CD4-positive, alpha-beta T cell treated with Interleukin-4 for 4 hours (primary cell): Measurements from ENCODE around the gene SMYD3.

Experiments
- DNase-seq: peaks from one replicate; pipeline ENCODE4 v3.0.0-alpha.2; 2020

SMYD3 gene

GRCh38 chr1:246513619-246514343, 6.7 kb upstream of the SMYD3 start:
- no peak for DNase-seq

DNA sequence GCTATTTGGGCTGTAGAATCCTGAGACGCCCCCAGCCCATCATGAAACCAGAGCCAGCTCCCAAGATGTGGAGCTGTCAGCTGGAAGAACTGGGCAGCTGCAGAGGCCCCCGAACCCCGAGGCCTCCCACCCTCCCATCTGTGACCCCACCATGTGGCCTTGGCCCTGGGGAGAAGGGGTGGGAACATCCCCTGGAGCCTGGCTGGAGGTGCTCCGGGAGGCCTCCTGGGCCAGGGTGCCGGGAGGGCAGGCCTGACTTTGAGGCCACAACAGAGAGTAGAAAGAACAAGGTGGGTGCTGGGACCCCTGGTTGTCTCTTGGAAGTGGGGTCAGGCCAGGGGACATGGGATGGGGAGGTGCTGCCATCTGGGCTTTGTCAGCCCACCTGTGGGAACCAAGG, 6.0 kb upstream of the SMYD3 start:
- no peak for DNase-seq

GRCh38 chr1:246512635-246513034, 5.6 kb upstream of the SMYD3 start:
- no peak for DNase-seq

GRCh38 chr1:246512230-246512629, 5.2 kb upstream of the SMYD3 start:
- no peak for DNase-seq

DNA sequence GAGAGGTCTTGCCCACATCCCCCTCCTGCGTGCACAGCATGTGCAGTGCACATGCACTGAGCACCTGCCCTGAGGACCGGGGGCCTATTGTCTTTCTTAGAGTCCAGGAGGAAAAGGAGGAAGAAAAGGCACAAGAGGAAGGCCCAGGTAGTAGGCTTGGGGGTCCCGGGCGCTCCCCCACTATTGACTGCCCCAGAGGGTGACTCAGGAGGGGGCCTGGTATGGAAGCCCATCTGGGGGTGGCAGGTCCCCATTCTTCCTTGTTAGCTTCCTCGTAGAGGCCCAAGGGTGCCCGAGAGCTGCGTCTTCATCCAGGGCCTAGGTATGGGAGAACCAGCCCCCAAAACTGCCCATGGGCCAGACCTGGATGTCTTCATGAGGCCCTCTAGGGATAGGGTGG, 4.1 kb upstream of the SMYD3 start:
- DNase-seq = no peak

- no peak for DNase-seq
Observed at GRCh38 chr1:246510147-246511030, 3.3 kb upstream of the SMYD3 start.

GRCh38 chr1:246508897-246509688, 2.0 kb upstream of the SMYD3 start:
- no peak for DNase-seq

GRCh38 chr1:246506367-246506673, 759 bp downstream of the SMYD3 start:
- DNase-seq = no peak

GRCh38 chr1:246503341-246503740, 3.7 kb downstream of the SMYD3 start:
- DNase-seq = no peak

DNA sequence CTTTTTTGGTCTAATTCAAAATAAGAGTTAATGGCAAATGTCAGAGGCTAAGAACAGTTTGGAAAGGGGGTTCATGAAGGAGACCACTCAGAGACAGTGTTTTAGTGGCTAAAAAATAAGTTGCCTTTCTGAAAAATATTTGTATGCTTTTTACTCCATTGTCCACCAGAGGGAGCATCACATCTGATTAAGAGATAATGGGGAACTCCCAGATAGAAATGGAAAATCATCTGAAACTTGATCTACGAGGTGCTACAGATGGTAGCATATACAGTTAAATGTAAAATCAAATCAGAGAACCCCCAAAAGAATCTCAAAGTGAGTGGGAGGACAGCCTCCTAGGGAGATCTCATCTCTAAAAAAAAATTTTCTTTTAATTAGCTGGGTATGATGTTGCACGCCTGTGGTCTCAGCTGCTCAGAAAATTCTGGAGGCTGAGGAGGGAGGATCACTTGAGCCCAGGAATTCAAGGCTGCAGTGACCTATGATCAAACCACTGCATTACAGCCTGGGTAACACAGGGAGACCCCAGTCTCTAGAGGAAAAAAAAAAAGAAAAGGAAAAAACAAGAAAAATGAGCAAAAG, 9.7 kb downstream of the SMYD3 start:
- peak; percentile 78 for DNase-seq

GRCh38 chr1:246492611-246493245, 14.4 kb downstream of the SMYD3 start:
- DNase-seq = peak; percentile 15

- DNase-seq = no peak
Observed at GRCh38 chr1:246491551-246492053, 15.5 kb downstream of the SMYD3 start.

GRCh38 chr1:246488674-246489073, 18.4 kb downstream of the SMYD3 start:
- no peak for DNase-seq

DNA sequence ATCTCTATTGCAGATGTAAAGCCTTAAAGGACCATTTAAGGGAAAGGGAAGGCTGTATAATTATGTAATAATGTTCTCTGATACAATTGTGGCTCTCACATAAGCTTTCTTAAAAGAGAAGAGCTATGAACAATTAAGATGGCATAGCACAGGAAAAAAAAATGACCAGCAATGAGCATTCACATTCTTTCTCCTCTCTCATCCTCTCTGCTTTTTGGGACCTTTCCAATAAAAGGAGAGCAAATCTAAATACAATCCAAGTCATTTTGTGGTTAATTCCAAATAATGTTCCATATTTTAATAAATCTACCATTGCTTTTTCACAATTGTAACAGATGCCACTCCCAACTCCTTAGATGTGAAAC, 23.5 kb downstream of the SMYD3 start:
- no peak for DNase-seq

GRCh38 chr1:246482805-246483568, 24.1 kb downstream of the SMYD3 start:
- no peak for DNase-seq

DNA sequence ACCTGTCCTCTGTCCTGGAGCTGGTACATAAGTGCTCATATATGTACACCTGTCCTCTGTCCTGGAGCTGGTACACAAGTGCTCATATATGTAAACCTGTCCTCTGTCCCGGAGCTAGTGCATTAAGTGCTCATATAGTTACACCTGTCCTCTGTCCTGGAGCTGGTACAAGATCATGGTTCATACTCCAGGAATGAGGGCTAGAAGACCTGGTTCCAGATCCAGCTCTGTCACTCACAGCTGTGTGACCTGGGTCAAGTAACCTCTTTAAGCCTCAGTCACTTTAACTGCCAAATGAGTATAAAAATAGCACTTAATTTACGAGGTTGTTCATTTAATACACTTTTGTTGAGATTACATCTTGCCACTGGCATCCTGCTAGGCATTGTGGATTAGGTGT, 28.0 kb downstream of the SMYD3 start:
- no peak for DNase-seq

- no peak for DNase-seq
Observed at GRCh38 chr1:246477634-246478033, 29.4 kb downstream of the SMYD3 start.

DNA sequence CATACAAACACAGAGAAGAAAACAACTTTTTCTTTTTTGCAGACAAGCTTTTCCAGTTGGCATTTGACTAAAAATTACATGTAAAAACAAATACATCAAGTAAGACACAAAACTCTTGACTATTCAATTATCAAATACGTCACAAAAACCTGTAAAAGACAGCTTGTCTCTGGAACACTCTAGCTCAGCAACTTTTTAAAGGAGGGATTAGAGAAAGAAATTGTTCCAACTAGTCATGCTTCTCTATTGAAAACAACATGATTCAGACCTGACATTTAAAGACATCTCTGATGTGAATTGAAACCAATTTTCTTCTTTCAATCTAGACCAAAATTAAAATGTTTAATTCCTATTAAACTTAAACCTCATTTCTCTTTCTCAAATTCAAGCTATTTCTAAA, 30.3 kb downstream of the SMYD3 start:
- DNase-seq = no peak

DNA sequence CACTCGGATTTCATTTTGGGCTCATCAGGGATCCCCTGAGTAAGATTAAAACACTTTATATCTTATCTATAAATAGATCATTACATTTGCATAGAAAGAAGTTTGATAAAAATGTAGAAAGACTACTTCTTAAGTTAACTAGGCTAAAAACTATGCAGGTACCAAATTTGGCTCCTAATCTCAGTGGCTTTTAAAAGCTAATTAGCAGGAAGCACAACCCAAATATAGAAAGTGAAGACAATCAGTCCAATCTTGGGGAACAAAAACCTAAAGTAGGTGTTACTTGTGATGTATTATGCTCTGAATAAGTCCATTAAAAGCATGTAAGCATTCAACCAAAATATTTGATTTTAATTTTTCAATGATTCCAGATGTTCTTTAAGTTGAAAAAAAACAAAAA, 35.4 kb downstream of the SMYD3 start:
- DNase-seq = no peak

DNA sequence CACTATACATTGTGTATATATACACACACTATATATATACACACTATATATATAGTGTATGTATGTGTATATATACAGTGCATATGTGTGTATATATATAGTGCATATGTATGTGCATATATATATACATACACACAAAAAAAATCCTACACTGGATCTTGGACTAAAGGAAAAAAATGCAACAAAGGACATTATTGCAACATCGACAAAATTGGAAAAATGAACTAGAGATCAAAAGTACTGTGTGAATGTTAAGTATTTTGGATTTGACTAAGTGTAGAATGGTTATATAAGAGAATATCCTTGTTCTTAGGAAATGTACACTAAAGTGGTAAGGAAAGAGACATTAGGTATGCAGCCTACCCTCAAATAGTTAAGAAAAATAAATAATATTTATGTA, 36.5 kb downstream of the SMYD3 start:
- DNase-seq = no peak

DNA sequence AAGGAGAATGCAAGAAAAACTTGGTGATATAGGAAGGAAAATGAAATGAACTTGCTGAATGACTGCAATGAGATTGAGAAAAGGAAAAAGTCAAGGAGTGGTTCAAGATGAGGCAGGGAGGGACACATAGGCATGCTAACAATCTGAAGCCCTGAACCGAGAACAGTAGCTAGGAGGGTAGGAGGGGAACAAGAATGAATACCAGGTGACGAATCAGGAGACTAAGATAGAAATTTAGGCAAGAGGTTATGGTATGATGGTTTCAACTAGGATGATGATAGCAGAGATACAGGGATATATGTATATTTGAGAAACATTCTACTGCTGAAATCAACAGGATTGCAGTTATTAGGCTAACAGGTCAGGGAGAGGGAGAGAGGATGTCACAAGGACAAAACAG, 44.1 kb downstream of the SMYD3 start:
- no peak for DNase-seq

GRCh38 chr1:246460406-246460805, 46.7 kb downstream of the SMYD3 start:
- no peak for DNase-seq
